ENCODE measurements around the gene CCDC182. TPM values are rescaled to one million over a fixed set of nuclear protein-coding genes. Genes with fewer than 3 reads are reported as not detected.
A peak's percentile ranks its signal among the peaks of the same experiment; 100 is the strongest.

The CCDC182 gene
- total and polyA plus RNA-seq, 2 of the 13 experiments (the other 11 are each of a cell fraction or from before 2014, with no cell fraction given), result not detected

DNA sequence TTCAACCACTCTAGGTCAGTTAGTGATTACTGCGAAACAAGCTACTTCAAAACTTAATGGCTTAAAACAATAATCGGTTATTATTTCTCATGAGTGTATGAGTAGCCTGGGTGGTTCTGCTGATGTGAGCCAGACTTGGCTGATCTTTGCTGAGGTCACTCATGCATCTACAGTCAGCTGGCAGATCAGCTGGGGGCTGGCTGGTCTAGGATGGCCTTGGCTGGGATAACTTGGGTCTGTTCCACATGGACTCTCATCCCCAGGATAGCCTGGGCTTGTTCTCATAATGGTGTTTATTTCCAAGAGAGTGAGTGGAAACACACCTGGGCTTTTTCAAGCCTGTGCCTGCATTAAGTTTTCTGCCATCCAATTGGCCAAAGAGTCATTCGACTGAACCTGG lies 13.0 kb downstream of the CCDC182 start:
- CTCF ChIA-PET (ENCODE audit: low intra/inter-chr PET ratio, low total read pairs), result no interaction called here
- Histone ChIP-seq H3K9ac (ENCODE audit: insufficient read depth, low read depth, low read length) (no peak overlapping the region), H4K20me1 (ENCODE audit: insufficient read depth, low read length) (no peaks in the 10 kb centered on the region), H3K9me3 (ENCODE audit: low read length) (no peaks in the 10 kb centered on the region), H3K4me3 (replicated peaks in 1 of 3; ENCODE audit: insufficient read depth in 1 of 3, low read depth in 2 of 3, low read length in 3 of 3) (no peak overlapping the region), H3K79me2 (ENCODE audit: insufficient read depth, low read length) (no peaks in the 10 kb centered on the region), H3K27me3 (ENCODE audit: control insufficient read depth in 1 of 2, insufficient read depth in 2 of 2, low read length in 2 of 2) (peaks cover 4 to 51% of the 10 kb centered on the region in 2 experiments; a peak in 4 of 5 replicates), H2AFZ (ENCODE audit: low read length) (no peak overlapping the region), H3K4me1 (ENCODE audit: insufficient read depth, low read length) (no peaks in the 10 kb centered on the region), H3K27ac (ENCODE audit: extremely low read length, insufficient read depth, low read length) (no peak overlapping the region), H3K36me3 (replicated peaks in 1 of 2; ENCODE audit: control insufficient read depth in 1 of 2, insufficient read depth in 2 of 2, low read length in 2 of 2) (no peaks in the 10 kb centered on the region), H3K4me2 (ENCODE audit: low read depth, low read length) (no peak overlapping the region)
- intact Hi-C loops (cut with micrococcal nuclease; ENCODE audit: unreplicated experiment), result no loop called here
- POLR2A ChIA-PET, result no interaction called here
- DNase-seq (ENCODE audit: low spot score) (peak; percentile 33), ATAC-seq (peak; percentile 52; the same call in 2 of the 3 replicates), FAIRE-seq (no peak)
- no TSS peak for BruUV-seq (replicated peaks)
- 49% methylated on average over 3 of the region's 3 CpGs for WGBS (ENCODE audit: low lambda C conversion rate)
- in situ Hi-C loops (cut with HindIII; ENCODE audit: extremely low pct_ligation_motif_present, low pct_unique_long_range_greater_than_20kb), result no loop called here
- TF ChIP-seq TBL1XR1 (IDR thresholded peaks at IDR 0.05; ENCODE audit: borderline replicate concordance, low read length, partially characterized antibody), result no peak
- TF ChIP-seq ZNF607 (CRISPR knock-in tag; IDR thresholded peaks at IDR 0.05; ENCODE audit: borderline replicate concordance), result no peak
- TF ChIP-seq ZNF740 (CRISPR knock-in tag; IDR thresholded peaks at IDR 0.05), result no peak
- no peak for TF ChIP-seq ZNF703 (CRISPR knock-in tag; IDR thresholded peaks at IDR 0.05; ENCODE audit: borderline replicate concordance)
- TF ChIP-seq SAP130 (CRISPR knock-in tag; IDR thresholded peaks at IDR 0.05; ENCODE audit: low read depth), result peak; percentile 38
- no peak for TF ChIP-seq ZNF749 (CRISPR knock-in tag; IDR thresholded peaks at IDR 0.05; ENCODE audit: borderline replicate concordance)
- peak; percentile 50; the same call in 1 of the 2 replicates for TF ChIP-seq HNF4A (CRISPR knock-in tag; IDR thresholded peaks at IDR 0.05)
- TF ChIP-seq RBFOX2 (IDR thresholded peaks at IDR 0.05; ENCODE audit: low read depth, low read length), result no peak
- TF ChIP-seq TEF (CRISPR knock-in tag; IDR thresholded peaks at IDR 0.05), result no peak
- no peak for TF ChIP-seq ZNF550 (CRISPR knock-in tag; IDR thresholded peaks at IDR 0.05; ENCODE audit: borderline replicate concordance)
- no peak for TF ChIP-seq PRDM15 (CRISPR knock-in tag; IDR thresholded peaks at IDR 0.05)
- peak; percentile 94 for TF ChIP-seq TFAP4 (IDR thresholded peaks at IDR 0.05; ENCODE audit: borderline replicate concordance, low read depth)
- TF ChIP-seq ZNF598 (CRISPR knock-in tag; IDR thresholded peaks at IDR 0.05; ENCODE audit: borderline replicate concordance), result no peak
- no peak for TF ChIP-seq ZFP90 (CRISPR knock-in tag; IDR thresholded peaks at IDR 0.05; ENCODE audit: borderline replicate concordance)
- TF ChIP-seq MTF1 (CRISPR knock-in tag; IDR thresholded peaks at IDR 0.05), result no peak
- no peak for TF ChIP-seq REST (IDR thresholded peaks at IDR 0.05; ENCODE audit: borderline replicate concordance in 1 of 2, low read depth in 1 of 2, low read length in 2 of 2)

Data from HepG2 (cell line).